Testis (tissue), 3 donors: ENCODE results near the gene HCRT. TPM values are rescaled to one million over a fixed set of nuclear protein-coding genes. Genes with fewer than 3 reads are reported as not detected.

Source experiments
- DNase-seq: peaks from one replicate; pipeline ENCODE4 v3.0.0-alpha.2; 2019
- H3K27ac ChIP-seq, 2 donors: fragments of 200-600 bp; sonication (generic); one replicate each; pipeline ENCODE4 v1.5.1; 2019
- H3K27me3 ChIP-seq: fragments of 200-600 bp; sonication (generic); one replicate; pipeline ENCODE4 v1.5.1; 2019
- H3K36me3 ChIP-seq: fragments of 200-600 bp; sonication (generic); one replicate; pipeline ENCODE4 v1.5.1; 2017; ENCODE audit warnings: low read depth; ENCODE audit errors: missing control alignments
- H3K4me1 ChIP-seq: fragments of 200-600 bp; sonication (generic); one replicate; pipeline ENCODE4 v1.5.1; 2019
- H3K4me3 ChIP-seq, 2 donors: fragments of 200-600 bp; sonication (generic); one replicate each; pipeline ENCODE4 v1.5.1; 2017 to 2019
- H3K9me3 ChIP-seq: fragments of 200-600 bp; sonication (generic); one replicate; pipeline ENCODE4 v1.5.1; 2017
- CTCF ChIP-seq, 3 experiments: fragments of 450-650 bp in 2 of 3; fragments of 200-600 bp in 1 of 3; sonication (generic) in 1 of 3; IDR thresholded peaks; one replicate each; pipeline ENCODE4 v1.5.1; 2016 to 2019; ENCODE audit warnings: antibody characterized with exemption in 3 of 3, mild to moderate bottlenecking in 2 of 3, moderate library complexity in 1 of 3
- POLR2A ChIP-seq: fragments of 450-650 bp; IDR thresholded peaks from one replicate; pipeline ENCODE4 v1.6.1; 2017; ENCODE audit warnings: antibody characterized with exemption, mild to moderate bottlenecking, moderate library complexity
- WGBS, 2 donors: methylation state at CpG; one replicate each; pipeline ENCODE4 v1.1.5; 2018; 5-methylcytosine and 5-hydroxymethylcytosine counted together
- intact Hi-C: fragments of 100-400 bp; cut with DNase I; formaldehyde crosslinking; loops from one replicate; pipeline ENCODE4 v1.15.1; 2023; ENCODE audit warnings: low total_unique reads
- polyA plus RNA-seq: library from polyadenylated mRNA; stranded (reverse); fragments of 350-450 nt; fragmentation: Illumina TruSeq; extraction: RNeasy Lipid Tissue Mini Kit (QIAGEN cat#74804); gene quantifications from one replicate; pipeline ENCODE4 v1.2.3, GENCODE V29; 2014; ENCODE audit warnings: low read depth, low replicate concordance; ENCODE audit not compliant: insufficient read depth
- total RNA-seq, 2 donors: library from RNA; depleted of rRNA; stranded (reverse); fragments of >200 nt; gene quantifications; one replicate each; pipeline ENCODE4 v1.2.3, GENCODE V29; 2016

HCRT gene
- total and polyA plus RNA-seq, 3 donors from 2014 or later: not detected

DNA sequence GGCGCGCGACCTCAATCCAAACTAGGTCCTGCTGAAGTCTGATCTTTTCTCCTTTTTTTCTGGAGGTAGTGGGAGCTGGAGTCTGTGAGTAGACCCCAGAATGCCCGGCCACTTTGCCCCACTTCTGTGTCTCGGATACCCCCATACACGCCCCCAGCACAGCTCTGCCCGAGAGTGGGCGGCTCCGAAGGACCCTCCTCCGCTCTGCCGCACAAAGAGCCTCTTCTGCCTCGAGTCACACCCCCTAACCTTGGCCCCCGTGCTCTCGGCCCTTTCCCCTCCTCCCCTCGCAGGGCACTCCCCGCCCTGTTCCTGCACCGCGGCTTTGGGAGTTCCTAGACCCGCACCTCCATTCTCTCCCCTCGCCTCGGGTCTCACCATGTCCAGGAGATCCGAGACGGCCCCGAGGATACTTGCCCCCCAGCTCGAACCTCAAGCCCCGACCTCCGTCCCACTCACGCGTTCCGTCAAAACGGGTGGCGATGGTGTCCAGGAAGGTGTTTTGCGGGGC is 4.8 kb downstream of the HCRT start:
- H3K9me3 ChIP-seq: no peaks in the 10 kb centered on the region
- intact Hi-C loops: no loop called here
- H3K4me3 ChIP-seq: peak overlapping the region in 1 of 2 donors; percentile 32
- no peak overlapping the region for H3K27ac ChIP-seq
- H3K36me3 ChIP-seq: no peaks in the 10 kb centered on the region
- TF ChIP-seq CTCF (IDR thresholded peaks at IDR 0.05) (no peak), POLR2A (no peak)
- WGBS, 2 donors: 1 to 3% methylated on average over 13 to 32 of the region's 33 CpGs
- DNase-seq: no peak
- H3K4me1 ChIP-seq: peaks cover 13% of the 10 kb centered on the region
- no peaks in the 10 kb centered on the region for H3K27me3 ChIP-seq

- intact Hi-C loops: no loop called here
- 3 to 8% methylated on average over 13 to 20 of the region's 20 CpGs for WGBS, 2 donors
- peak overlapping the region in 1 of 2 donors; percentile 32 for H3K4me3 ChIP-seq
- H3K36me3 ChIP-seq: no peaks in the 10 kb centered on the region
- H3K27ac ChIP-seq: no peak overlapping the region
- no peak for TF ChIP-seq POLR2A
- no peak for TF ChIP-seq CTCF (IDR thresholded peaks at IDR 0.05)
- DNase-seq: peak; percentile 68
- peaks cover 13% of the 10 kb centered on the region for H3K4me1 ChIP-seq
- H3K27me3 ChIP-seq: no peaks in the 10 kb centered on the region
- H3K9me3 ChIP-seq: no peaks in the 10 kb centered on the region
These were observed 5.3 kb downstream of the HCRT start for GRCh38 chr17:42179911-42180410.

DNA sequence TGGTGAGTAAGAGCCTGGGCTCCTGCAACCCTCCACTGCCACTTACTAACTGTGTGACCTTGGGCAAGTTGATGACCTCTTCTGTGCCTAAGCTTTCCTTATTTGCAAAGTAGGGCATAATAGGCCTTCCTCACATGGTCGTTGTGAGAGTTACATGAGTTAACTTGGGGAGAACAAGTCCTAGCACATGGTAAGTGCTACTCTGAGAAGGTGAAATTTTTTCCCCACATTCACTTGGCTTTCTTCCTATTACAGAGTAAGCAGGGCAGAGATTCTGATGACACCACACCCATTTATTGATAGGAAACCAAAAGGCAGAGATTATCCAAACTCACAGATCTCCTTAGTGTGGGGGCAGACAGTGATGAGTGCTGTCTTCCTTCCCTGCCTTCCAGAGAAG is 5.9 kb downstream of the HCRT start:
- DNase-seq: no peak
- H3K27ac ChIP-seq: no peak overlapping the region
- H3K36me3 ChIP-seq: no peaks in the 10 kb centered on the region
- intact Hi-C loops: no loop called here
- no peaks in the 10 kb centered on the region for H3K27me3 ChIP-seq
- H3K4me3 ChIP-seq: no peak overlapping the region
- H3K9me3 ChIP-seq: no peaks in the 10 kb centered on the region
- TF ChIP-seq CTCF (IDR thresholded peaks at IDR 0.05) (no peak), POLR2A (no peak)
- H3K4me1 ChIP-seq: peaks cover 8% of the 10 kb centered on the region
- 28 to 48% methylated on average over 1 of the region's 1 CpG for WGBS, 2 donors

DNA sequence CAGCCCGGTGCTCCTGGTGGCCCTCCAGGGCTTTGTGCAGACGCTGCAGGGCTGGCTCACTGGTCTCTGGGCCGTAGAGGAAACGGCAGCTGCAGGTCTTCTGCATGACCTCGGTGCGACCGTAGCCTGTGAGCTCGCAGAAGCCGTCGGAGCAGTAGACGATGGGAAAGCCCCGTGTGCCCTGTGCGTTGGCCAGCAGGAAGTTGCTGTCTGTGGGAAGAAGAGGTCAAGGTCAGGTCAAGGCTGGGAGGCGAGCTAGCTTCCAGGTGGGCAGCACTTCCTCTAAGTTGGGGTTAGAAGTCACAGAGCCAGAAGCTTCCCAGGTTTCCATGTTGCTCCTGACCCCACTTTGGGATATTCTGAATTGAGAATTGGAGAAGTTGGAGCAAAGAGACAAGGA is 6.4 kb downstream of the HCRT start:
- peaks cover 6% of the 10 kb centered on the region for H3K4me1 ChIP-seq
- no peak for DNase-seq
- no peak overlapping the region for H3K4me3 ChIP-seq
- intact Hi-C loops: no loop called here
- no peaks in the 10 kb centered on the region for H3K27me3 ChIP-seq
- 18 to 20% methylated on average over 13 of the region's 14 CpGs for WGBS, 2 donors
- H3K27ac ChIP-seq: no peak overlapping the region
- TF ChIP-seq POLR2A: no peak
- no peaks in the 10 kb centered on the region for H3K36me3 ChIP-seq
- no peaks in the 10 kb centered on the region for H3K9me3 ChIP-seq

DNA sequence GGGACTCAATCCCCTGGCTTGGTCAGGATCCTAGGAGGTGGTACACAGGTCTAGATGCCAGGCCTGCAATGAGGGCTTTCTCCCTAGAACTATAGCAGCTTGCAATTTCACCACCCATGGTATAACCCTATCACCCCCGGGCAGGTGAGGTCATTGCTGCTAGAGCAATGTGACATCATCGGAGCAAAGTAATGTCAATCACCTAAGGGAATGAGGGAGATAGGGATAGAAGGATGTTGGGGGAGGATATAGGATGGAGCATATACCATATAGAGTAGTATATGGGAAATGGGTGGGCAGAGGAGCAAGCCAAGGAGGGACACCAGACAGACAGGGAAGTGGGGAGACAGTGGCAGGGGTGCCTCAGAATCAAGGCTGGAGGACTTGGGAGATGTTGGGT is 7.6 kb downstream of the HCRT start:
- H3K27me3 ChIP-seq: no peaks in the 10 kb centered on the region
- DNase-seq: no peak
- 92 to 95% methylated on average over 2 of the region's 2 CpGs for WGBS, 2 donors
- no peak overlapping the region for H3K4me3 ChIP-seq
- no peaks in the 10 kb centered on the region for H3K9me3 ChIP-seq
- peaks cover 6% of the 10 kb centered on the region for H3K4me1 ChIP-seq
- intact Hi-C loops: no loop called here
- no peaks in the 10 kb centered on the region for H3K36me3 ChIP-seq
- TF ChIP-seq POLR2A (no peak), CTCF (IDR thresholded peaks at IDR 0.05) (no peak)
- no peak overlapping the region for H3K27ac ChIP-seq
